SH-SY5Y (cell line): Measurements from ENCODE around the gene TLE3.

Experiments
- GATA2 ChIP-seq: IDR thresholded peaks from 2 replicates; pipeline ENCODE4 v1.6.1; 2011; ENCODE audit warnings: mild to moderate bottlenecking, low read depth, low read length
- GATA3 ChIP-seq: IDR thresholded peaks from 2 replicates; pipeline ENCODE4 v1.6.1; 2011; ENCODE audit warnings: low read depth, mild to moderate bottlenecking, low read length, moderate library complexity

DNA sequence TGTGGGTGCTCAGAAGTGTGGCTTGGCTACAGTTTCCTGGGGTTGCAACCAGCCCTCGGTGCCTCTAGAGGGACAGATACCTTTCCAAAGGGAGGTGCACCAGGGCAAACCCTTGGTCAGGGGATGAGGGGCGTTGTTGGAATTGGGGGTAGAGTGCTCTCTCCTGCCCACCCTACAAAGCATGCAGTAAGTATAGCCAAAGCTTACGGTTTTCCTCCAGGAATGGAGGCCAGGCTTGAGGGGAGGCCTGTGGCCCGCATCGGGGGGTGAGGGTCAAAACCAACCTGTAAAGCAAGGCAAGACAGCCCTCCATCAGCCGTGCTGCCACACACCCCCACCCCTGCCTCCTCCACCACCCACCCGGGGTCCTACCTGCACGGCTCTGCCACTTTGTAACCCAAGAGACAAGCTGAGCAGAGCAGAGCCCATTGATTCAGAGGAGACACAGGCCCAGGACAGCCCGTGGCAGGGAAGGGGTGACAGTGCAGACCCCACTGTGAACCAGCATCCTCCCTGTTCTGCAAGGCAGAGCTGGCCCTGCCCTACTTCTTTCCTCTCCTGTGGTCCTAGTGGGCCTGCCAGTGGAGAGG is 41.5 kb downstream of the TLE3 start:
- TF ChIP-seq GATA2 (no peak), GATA3 (no peak)
